ENCODE data around the gene FAM169A.

DNA sequence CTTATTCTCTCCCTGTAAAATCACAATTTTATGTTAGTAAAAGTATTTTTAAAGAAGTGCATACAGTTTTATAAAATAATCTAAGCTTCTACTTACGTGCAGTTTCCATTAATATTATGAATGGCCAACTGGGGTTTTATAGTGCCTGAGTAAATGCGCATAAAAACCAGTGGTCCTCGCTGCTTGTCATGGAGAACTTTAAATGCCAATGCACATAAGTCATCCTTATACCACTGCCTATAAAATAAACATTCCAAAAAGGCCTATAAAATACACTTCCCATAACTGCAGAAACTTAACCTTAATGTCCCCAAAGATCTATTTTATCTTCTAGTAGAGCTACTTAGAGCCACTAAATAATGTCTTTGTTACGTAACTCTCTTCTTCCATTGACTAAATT is 127.8 kb downstream of the FAM169A start:
- TF ChIP-seq, protein P1, sequence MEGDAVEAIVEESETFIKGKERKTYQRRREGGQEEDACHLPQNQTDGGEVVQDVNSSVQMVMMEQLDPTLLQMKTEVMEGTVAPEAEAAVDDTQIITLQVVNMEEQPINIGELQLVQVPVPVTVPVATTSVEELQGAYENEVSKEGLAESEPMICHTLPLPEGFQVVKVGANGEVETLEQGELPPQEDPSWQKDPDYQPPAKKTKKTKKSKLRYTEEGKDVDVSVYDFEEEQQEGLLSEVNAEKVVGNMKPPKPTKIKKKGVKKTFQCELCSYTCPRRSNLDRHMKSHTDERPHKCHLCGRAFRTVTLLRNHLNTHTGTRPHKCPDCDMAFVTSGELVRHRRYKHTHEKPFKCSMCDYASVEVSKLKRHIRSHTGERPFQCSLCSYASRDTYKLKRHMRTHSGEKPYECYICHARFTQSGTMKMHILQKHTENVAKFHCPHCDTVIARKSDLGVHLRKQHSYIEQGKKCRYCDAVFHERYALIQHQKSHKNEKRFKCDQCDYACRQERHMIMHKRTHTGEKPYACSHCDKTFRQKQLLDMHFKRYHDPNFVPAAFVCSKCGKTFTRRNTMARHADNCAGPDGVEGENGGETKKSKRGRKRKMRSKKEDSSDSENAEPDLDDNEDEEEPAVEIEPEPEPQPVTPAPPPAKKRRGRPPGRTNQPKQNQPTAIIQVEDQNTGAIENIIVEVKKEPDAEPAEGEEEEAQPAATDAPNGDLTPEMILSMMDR (conservative IDR thresholded peaks at IDR 0.05 in 1 of 2, IDR thresholded peaks at IDR 0.05 in 1 of 2; ENCODE audit: extremely low read depth in 1 of 2, insufficient read depth in 1 of 2, low read depth in 1 of 2, low read length in 2 of 2), result no peak
- TF ChIP-seq EZH2 (IDR thresholded peaks at IDR 0.05; ENCODE audit: borderline replicate concordance, low read length), result no peak
